HG03460 (cell line): ENCODE measurements around the gene FRMD6.
A peak's percentile ranks its signal among the peaks of the same experiment; 100 is the strongest.

Experiments used
- ATAC-seq: cut with Tn5 transposase; IDR thresholded peaks from one replicate; pipeline ENCODE4 v1.9.1; 2021; ENCODE audit not compliant: unreplicated experiment

Gene FRMD6

GRCh38 chr14:51651388-51652167 lies at the start of gene FRMD6:
Gene FRMD6, plus strand, starts transcription at chr14:51651910. Its CDS starts 37,927 bp downstream, at chr14:51689837.
- ATAC-seq = peak; percentile 74

GRCh38 chr14:51602310-51602709 lies 49.4 kb upstream of the FRMD6 start:
- no peak for ATAC-seq

GRCh38 chr14:51603495-51603894 lies 48.2 kb upstream of the FRMD6 start:
- ATAC-seq = no peak

GRCh38 chr14:51604073-51604472 lies 47.6 kb upstream of the FRMD6 start:
- ATAC-seq = no peak

GRCh38 chr14:51605575-51605974 lies 46.1 kb upstream of the FRMD6 start:
- ATAC-seq = no peak

GRCh38 chr14:51607711-51608110 lies 44.0 kb upstream of the FRMD6 start:
- no peak for ATAC-seq

GRCh38 chr14:51609251-51609954 lies 42.3 kb upstream of the FRMD6 start:
- ATAC-seq = no peak

- ATAC-seq = no peak
These were observed 41.8 kb upstream of the FRMD6 start for GRCh38 chr14:51609955-51610283.

- ATAC-seq = no peak
These were observed 40.9 kb upstream of the FRMD6 start for GRCh38 chr14:51610771-51611170.

- ATAC-seq = no peak
These were observed 39.3 kb upstream of the FRMD6 start for GRCh38 chr14:51612449-51612848.

- ATAC-seq = no peak
These were observed 38.3 kb upstream of the FRMD6 start for GRCh38 chr14:51613416-51613815.

GRCh38 chr14:51614707-51615106 lies 37.0 kb upstream of the FRMD6 start:
- ATAC-seq = no peak

- ATAC-seq = no peak
These were observed 35.5 kb upstream of the FRMD6 start for GRCh38 chr14:51616256-51616655.

GRCh38 chr14:51616724-51617409 lies 34.8 kb upstream of the FRMD6 start:
- ATAC-seq = no peak

GRCh38 chr14:51619561-51619960 lies 32.1 kb upstream of the FRMD6 start:
- no peak for ATAC-seq

GRCh38 chr14:51620056-51620455 lies 31.7 kb upstream of the FRMD6 start:
- ATAC-seq = no peak

- ATAC-seq = no peak
These were observed 30.1 kb upstream of the FRMD6 start for GRCh38 chr14:51621654-51622053.

GRCh38 chr14:51622376-51622775 lies 29.3 kb upstream of the FRMD6 start:
- no peak for ATAC-seq

- no peak for ATAC-seq
These were observed 26.6 kb upstream of the FRMD6 start for GRCh38 chr14:51624955-51625569.

- no peak for ATAC-seq
These were observed 25.5 kb upstream of the FRMD6 start for GRCh38 chr14:51626185-51626584.

- no peak for ATAC-seq
These were observed 24.9 kb upstream of the FRMD6 start for GRCh38 chr14:51626788-51627187.

GRCh38 chr14:51627313-51627712 lies 24.4 kb upstream of the FRMD6 start:
- no peak for ATAC-seq
